Measurements from ENCODE around the gene PRCC. TPM values are rescaled to one million over a fixed set of nuclear protein-coding genes. Genes with fewer than 3 reads are reported as not detected.

The PRCC gene
- total and polyA plus RNA-seq, 2 of the 4 experiments (the other 2 are of a cell fraction): 10.6 to 59.6 TPM

- no peak overlapping the region for H3K56ac ChIP-seq (ENCODE audit: extremely low read depth, insufficient read depth, low read length)
- H2BK15ac ChIP-seq (ENCODE audit: low read depth, low read length): no peak overlapping the region
- in situ Hi-C loops (cut with MboI; ENCODE audit: low sequenced_read_pairs): no loop called here
- intact Hi-C loops (cut with micrococcal nuclease): no loop called here
- H2BK5ac ChIP-seq (ENCODE audit: low read depth, low read length, poor library complexity, severe bottlenecking): no peak overlapping the region
- BruUV-seq (replicated peaks): no TSS peak
- no peak overlapping the region for H3K18ac ChIP-seq (ENCODE audit: low read depth, low read length)
- H3K4me1 ChIP-seq (ENCODE audit: control insufficient read depth, insufficient read depth, low read length): no peaks in the 10 kb centered on the region; the same call in 1 of the 2 replicates
- no peak overlapping the region for H3K4me3 ChIP-seq (ENCODE audit: insufficient read depth, low read depth, low read length)
- H4K20me1 ChIP-seq (ENCODE audit: insufficient read depth, low read length): no peaks in the 10 kb centered on the region; the same call in 1 of the 2 replicates
- peaks cover 87% of the 10 kb centered on the region for H3K27me3 ChIP-seq (ENCODE audit: control insufficient read depth, insufficient read depth, low read length)
- no peak overlapping the region for H3K4ac ChIP-seq (ENCODE audit: low read depth, low read length)
- no peak overlapping the region for H3K14ac ChIP-seq (replicated peaks; ENCODE audit: low read depth, low read length)
- H2BK20ac ChIP-seq (ENCODE audit: low read depth, low read length): no peak overlapping the region
- no peak overlapping the region for H3K27ac ChIP-seq (ENCODE audit: insufficient read depth, low read length)
- H3K9me3 ChIP-seq (ENCODE audit: control insufficient read depth, insufficient read depth, low read length): no peaks in the 10 kb centered on the region; the same call in 1 of the 2 replicates
- ChIA-PET POLR2A (ENCODE audit: unreplicated experiment) (no interaction called here), CTCF (interaction anchor here (0.6 kb wide), 1 partner anchor 46 kb away, joined by 3 read pairs; no protein-coding TSS in a partner anchor)
- 70% methylated on average over 3 of the region's 5 CpGs; no CpG with 5 or more reads in 1 of the 2 experiments for WGBS, 2 experiments (ENCODE audit: extremely low coverage in 2 of 2, insufficient read length in 1 of 2)
- no peaks in the 10 kb centered on the region for H3K9me1 ChIP-seq (ENCODE audit: insufficient read depth, low read length)
- no peak overlapping the region for H3K23ac ChIP-seq (ENCODE audit: low read depth, low read length)
- no peak overlapping the region for H3K4me2 ChIP-seq (ENCODE audit: low read depth, low read length)
- no peak for TF ChIP-seq MXI1 (IDR thresholded peaks at IDR 0.05; ENCODE audit: borderline replicate concordance, low read depth, low read length)
- TF ChIP-seq MAFK (IDR thresholded peaks at IDR 0.05; ENCODE audit: low read depth, low read length): no peak
- TF ChIP-seq USF2 (IDR thresholded peaks at IDR 0.05; ENCODE audit: low read depth, low read length): no peak
- TF ChIP-seq CHD1 (IDR thresholded peaks at IDR 0.05; ENCODE audit: low read depth, low read length): no peak
- TF ChIP-seq CTCF (conservative IDR thresholded peaks at IDR 0.05; ENCODE audit: low read depth, low read length): no peak
- H2AK5ac ChIP-seq (ENCODE audit: low read depth, low read length): no peak overlapping the region
- no peaks in the 10 kb centered on the region for H3K36me3 ChIP-seq (ENCODE audit: control insufficient read depth, insufficient read depth, low read length)
- no peak overlapping the region for H3K9ac ChIP-seq (ENCODE audit: low read depth, low read length)
- no peak overlapping the region for H4K5ac ChIP-seq (ENCODE audit: low read depth, low read length)
- no peaks in the 10 kb centered on the region for H3K79me1 ChIP-seq (ENCODE audit: low read depth in 1 of 2, low read length in 2 of 2)
- H4K8ac ChIP-seq (ENCODE audit: low read depth in 2 of 2, low read length in 2 of 2): no peak overlapping the region
- H4K91ac ChIP-seq (ENCODE audit: insufficient read depth, low read depth, low read length): no peak overlapping the region
- H2AK9ac ChIP-seq (replicated peaks; ENCODE audit: low read depth, low read length, poor library complexity): no peak overlapping the region
- H2AFZ ChIP-seq (replicated peaks; ENCODE audit: low read length, poor library complexity): no peak overlapping the region
- no peak for ATAC-seq (ENCODE audit: low read depth)
- H2BK120ac ChIP-seq (ENCODE audit: low read depth, low read length): no peak overlapping the region
- no peak for DNase-seq
- dilution Hi-C loops (cut with HindIII; ENCODE audit: low sequenced_read_pairs, unreplicated experiment): no loop called here
Measured at GRCh38 chr1:156846643-156847042, 79.3 kb downstream of the PRCC start.

All from IMR-90 (cell line).